ENCODE results near the gene BPIFB2.

BPIFB2 gene

DNA sequence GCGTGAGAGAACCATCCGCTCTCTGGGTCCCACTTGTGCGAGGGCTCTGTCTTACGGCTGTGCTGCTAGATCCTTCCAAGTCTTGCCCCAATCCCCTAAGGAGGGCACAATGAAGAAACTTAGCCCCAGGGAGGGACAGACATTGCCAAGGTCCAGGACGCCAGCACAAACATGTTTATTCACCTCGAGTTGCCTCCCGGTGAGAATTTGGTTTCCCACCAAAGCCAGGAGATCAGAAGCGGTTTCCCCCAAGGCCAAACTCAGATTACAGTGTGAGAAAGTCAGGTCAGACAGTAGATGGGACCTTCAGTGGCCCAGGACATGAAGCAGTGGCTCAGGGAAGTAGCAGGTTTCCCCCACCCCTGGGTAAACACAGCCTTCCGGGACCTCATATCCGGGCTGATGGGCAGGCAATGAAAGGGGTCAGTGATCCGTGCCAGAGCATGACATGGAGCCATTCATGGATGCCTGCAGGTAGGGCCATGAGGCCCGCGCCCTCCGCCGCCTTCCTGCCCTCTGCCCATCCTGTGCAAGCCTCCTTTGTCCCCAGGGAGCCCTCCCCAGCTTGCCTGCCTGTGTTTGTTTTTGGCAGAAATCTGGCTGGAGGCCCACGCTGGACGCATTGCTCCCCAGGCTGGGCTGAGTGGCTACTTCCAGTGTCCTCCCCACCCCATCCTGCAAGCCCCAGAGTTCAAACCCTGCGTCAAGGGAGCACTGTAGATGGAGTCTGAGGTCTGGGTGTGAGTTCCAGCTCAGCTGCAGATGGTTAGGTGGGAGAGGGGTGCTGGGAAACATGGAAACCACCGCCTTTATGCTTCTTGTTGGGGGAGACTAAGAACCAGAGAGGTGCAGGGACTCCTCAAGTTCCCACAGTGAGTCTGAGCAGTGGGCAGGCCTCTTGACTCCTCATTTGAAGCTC, 2.0 kb downstream of the BPIFB2 start:
- DNase-seq = no peak

DNA sequence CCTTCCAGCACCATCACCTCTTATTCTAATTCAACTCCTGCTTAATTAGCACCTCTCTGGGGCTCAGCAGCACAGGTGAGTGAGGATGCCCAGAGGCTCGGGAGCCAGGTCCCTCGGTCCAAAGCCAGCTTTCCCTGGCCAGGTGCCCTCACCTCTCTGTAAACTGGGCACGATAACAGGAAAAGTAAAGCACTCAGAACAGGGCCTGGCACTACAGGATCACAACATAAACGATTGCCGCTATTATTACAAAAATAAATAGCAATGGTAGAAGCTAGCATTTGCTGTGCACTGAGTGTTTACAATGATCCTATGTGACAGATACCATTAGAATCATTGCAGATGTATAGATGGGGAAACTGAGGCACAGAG, 2.6 kb downstream of the BPIFB2 start:
- DNase-seq = no peak

DNA sequence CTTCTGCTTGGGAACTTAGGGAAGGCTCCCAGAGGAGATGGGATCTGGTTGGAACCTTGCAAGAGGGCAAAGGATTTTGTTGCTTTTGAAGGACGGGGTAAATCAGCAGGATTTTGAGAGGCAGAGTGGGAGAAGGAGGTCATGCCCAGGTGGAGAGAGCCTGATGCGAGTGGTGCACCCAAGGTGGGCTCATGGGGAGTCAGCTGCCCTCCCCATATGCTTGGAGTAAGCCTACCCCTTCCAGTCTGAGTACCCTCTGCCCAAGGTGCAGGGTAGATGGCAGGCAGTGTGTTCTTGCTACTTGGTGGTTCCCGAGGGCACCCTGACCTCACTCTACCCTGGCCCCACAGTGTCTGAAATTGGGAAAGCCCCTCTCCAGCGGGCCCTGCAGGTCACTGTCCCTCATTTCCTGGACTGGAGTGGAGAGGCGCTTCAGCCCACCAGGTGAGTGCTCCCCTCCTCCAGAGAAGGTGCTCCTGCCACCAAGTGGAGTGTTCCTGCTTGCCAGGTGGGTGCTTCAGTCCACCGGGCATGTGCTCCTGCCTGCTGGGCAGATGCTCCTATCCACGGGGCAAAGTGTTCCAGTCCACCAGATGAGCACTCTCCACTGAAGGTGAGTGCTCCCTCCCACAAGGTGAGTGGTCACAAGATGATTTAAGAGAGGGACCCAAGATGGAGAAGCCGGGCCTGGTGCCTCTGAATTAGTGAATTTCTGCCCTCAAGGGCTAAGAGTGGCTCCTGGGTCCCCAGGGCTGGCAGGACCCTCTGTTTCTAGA, 3.4 kb downstream of the BPIFB2 start:
- no peak for DNase-seq

DNA sequence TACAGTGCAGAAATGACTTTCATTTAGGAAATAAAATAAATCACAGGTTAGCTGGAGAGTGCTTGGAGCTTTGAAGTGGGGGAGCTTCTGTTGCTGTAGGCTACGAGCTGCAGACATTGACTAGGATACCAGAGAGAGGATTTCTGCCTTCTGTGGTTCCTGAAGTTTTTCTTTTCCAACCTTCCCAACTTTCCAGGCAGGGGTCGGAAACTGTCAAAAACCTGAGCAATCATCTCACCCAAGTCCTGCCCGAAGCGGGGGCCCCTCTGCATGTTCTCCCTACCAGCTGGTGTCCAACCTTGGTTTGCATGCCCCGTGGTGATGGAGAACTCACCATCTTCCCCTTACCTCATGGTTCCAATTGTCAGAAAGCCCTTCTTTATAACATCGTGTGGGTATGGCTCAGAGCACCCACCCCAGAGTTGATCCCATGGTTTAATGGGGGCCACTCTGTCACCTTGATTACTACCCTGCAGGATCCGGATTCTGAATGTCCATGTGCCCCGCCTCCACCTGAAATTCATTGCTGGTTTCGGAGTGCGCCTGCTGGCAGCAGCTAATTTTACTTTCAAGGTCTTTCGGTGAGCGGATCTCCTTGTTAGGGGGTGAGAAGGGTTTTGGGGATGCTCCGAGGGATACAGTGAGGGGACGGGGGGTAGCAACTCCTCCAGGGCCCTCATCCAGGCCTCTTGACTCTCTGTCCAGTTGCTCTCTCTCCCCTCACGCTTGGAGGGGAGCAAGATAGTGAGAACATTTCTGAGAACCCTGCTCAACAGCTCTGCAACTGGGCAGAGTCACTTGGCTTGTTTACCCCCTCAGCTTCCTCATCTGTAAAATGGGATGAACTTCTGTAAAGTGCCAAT, 5.1 kb downstream of the BPIFB2 start:
- no peak for DNase-seq

DNA sequence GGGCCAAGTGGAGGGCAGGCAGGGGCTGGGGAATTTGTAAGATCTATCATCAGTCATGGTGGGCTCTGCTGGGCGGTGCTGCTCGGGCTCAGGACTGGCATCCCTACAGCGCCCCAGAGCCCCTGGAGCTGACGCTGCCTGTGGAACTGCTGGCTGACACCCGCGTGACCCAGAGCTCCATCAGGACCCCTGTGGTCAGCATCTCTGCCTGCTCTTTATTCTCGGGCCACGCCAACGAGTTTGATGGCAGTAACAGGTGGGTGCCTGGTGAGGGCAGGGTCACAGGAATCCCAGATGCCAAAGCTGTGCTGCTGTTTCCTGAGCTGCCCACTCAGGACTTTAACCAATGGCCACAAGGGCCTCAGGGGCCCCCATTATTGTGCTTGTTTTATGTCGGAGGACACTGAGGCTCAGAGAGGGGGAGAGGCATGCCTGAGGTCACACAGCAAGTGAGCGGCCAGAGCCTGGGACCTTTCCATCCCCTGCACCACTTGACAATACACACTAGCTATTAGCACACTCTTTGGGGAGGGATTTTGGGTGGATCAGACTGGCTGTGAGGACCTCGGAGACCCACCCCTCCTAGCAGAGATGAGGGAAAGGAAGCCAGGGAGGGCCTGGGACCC, 6.3 kb downstream of the BPIFB2 start:
- no peak for DNase-seq

DNA sequence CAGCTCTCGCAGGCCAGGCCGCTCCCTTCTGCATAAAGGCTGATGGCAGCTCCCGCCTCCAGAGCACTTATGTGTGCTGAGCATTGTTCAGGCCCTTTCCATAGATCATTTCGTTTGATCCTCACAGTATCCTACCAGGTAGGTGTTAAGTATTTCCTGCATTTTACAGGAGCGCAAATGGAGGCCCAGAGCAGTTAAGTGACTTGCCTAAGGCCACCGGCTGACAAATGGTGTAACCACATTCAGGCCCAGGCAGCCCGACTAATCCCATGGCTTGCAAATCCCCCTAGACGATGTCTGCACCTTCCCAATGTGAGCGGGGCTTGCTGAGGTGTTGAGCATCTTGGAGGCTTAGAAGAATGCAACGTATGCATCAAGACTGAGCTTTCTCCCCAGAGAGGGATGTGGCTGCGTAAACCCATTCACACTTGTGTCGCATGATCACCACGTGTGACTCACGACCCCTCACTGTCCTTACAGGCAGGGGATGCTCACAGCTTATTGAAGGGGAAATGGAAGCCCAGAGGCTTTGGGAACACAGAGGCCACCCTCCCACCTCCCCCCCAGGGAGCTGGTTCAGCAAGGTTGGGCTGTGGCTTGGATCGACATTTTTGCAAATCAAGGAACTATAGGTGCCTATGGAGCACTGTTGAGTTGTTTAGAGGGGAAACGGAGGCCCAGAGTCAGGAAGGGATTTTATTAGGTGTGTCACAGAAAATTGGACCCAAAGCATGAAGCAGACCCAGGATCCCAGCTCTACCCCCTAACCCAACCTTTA, 7.0 kb downstream of the BPIFB2 start:
- DNase-seq = no peak

DNA sequence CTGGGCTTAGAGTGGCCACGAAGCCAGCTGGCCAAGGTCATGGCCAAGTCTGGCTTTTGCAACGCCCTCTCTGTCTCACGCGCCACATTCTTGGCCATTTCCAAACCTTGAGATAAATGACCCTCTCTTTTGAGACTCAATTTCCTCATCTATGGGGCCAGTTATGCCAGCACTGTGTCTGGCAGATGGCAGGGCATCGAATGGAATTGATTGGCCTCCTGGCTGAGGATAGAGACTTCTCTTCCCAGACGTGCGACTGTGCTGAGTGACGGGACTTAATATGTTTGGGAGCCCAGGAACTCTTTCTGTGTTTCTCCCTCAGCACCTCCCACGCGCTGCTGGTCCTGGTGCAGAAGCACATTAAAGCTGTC, 7.6 kb downstream of the BPIFB2 start:
- DNase-seq = no peak

DNA sequence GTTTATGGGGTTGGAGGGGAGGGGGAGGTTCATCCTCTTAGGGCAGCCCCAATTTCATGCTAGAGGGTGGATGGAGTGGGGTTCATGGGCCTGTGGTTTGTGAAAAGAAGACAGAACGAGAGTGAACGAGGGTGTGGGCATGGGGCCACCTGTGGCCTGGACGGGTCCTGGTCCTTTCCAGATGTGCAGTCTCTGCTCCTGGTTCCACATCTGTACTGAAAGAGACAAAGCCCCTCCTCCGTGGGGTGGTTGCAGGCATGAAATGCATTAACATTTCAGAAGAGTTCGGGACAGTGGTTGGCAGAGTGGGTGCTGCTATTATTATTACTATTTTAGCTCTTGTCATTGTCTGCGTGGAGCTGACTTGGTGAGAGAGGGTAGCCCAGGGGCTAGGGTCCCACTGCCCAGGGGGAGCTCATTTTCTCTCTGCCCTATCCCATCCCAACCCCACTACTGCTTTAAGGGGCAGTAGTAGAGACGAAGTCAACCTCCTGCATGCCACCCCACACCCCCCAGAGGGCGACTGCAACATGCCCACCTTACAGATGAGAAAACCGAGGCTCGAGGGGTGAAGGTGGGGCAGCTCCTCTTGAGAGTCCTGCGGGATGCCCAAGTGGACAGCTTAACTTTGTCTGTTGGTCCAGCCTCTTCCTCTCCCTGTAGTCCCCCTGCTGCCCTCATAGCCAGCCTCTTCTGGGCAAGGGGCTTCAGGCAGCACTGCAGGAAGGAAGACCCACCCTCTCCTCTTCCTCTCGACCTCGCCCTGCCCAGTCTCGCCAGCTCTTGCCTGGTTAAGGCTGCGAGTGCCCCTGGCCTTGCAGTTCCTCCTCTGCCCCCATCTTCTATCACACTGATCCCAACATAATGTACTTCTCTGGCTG, 8.4 kb downstream of the BPIFB2 start:
- no peak for DNase-seq

DNA sequence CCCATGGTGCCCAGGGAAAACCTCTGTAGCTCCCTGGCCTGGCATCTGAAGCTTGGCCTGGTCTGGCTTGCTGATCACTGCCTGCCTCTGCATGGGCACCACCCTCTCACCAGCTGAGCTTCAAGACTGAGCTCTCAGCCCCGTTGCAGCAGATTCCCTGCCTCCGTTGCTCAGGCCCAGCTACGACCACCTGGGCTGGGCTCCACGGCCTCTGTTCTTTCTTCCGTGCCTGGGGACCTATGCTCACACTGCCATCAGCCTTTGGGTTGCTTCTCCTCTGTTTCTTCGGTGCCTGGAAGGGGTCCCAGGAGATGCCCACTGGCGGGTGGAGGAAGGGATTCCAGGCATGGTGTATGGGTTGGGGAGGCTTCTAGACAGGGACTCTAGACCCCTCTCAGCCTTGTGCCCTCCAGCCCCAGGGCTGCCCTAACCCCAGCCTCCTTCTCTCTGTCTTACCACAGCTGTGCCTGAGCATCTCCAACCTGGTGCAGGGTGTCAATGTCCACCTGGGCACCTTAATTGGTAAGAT, 9.1 kb downstream of the BPIFB2 start:
- DNase-seq = no peak

DNA sequence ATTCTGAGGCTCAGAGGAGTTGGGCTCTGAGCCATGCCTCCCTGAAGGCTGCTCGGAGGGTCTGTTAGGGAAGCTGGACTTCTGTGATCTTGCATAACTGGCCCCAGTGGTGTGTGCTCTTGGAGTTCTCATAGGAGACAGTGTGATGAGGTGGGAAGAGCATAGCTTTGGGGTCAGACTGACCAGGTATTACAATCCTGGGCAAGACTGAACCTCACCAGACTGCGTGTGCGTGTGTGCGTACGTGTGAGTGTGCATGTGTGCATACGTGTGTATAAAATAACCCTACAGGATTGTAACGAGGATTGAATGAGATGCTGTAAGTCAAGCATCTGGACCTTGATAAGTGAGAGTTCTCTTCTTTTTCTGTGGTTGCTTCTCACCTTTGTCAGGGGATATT, 10.0 kb downstream of the BPIFB2 start:
- no peak for DNase-seq

DNA sequence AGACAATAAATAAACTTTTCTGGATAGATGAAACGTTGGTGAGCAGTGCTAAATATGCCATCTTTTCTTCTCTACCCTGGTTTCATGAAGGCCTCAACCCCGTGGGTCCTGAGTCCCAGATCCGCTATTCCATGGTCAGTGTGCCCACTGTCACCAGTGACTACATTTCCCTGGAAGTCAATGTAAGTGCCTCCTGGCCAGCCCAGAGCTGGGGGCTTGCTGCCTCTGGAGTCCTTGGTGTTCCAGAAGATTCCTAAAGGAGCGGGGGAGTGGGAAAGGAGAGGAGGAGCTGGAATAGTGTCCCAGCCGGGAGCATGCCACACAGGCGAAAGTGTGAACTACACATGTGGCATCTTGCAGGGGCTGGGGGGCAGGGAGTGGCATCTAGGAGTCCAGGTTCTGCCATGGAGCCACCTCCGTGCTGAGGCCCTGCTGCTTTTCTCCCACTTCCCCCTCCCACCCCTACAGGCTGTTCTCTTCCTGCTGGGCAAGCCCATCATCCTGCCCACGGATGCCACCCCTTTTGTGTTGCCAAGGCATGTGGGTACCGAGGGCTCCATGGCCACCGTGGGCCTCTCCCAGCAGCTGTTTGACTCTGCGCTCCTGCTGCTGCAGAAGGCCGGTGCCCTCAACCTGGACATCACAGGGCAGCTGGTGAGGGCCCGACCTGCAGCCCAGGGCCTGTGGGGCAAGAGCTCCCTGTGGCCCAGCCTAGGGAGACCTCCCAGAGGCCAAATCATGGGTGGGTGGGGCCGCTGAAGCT, 10.8 kb downstream of the BPIFB2 start:
- no peak for DNase-seq

DNA sequence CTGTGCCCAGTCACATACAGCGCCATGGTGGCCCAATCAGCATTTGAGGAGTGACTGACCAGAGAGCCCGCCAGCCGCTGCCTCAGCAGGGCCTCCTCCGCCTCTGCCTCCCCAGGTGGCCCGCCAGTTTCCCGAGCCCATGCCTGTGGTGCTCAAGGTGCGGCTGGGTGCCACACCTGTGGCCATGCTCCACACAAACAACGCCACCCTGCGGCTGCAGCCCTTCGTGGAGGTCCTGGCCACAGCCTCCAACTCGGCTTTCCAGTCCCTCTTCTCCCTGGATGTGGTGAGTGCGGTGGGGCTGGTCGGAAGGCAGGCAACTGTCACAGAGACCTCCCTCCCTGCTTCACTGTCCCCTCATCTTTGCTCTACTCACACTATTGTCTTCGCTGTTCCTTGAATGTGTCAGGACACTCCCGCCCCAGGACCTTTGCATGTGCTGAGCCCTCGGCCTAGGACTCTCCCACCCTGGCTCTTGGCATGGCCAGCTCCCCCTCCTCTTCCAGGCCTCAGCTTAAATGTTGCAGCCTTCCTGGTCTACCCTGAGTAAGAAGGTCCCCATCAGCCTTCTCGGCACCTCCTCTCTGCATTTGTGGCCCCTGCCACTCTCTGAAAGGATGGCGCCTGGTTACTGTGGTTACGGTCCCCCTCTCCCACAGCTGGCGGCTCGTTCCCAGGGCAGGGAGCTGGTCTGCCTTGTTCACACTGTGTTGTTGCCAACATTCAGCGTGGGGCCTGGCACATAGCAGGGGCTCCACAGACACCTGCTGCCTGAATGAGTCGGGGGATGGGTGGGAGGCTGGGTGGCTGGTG, 12.2 kb downstream of the BPIFB2 start:
- DNase-seq = no peak

DNA sequence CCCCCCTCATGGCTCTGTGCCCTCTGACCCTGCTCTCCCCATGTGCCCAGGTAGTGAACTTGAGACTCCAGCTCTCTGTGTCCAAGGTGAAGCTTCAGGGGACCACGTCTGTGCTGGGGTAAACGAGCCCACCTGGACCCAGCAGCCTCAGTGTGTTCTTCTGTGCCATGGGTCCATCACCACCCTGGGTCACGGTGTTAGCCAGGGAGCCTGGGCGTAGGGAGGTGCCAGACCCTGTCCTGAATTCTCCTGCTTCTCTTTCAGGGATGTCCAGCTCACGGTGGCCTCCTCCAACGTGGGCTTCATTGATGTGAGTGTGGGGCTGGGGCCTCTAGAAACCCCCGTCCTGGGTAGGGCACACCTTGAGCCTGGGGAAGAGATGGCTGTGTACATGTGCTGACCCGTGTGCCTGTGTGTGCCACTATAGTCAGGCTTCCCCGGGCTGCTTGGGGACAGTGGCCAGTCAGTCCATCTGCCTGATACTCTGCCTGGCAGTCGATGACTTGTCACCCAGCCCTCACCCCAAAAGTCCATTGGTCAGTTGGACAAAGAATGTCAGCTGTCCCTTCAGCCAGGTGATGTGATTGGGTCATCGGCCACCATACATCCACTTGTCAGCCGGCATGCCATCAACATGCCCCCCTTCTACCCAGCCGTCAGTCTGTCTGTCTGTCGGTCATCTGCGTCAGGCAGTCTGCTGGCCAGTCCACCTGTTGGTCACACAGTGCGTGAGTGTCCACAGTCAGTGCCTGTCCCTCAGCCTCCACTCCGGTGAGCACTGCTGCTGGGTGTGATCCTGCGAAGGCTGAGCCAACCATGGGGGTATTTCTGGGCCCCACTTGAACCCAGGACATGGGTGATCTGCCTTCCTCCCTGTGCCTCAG, 13.0 kb downstream of the BPIFB2 start:
- DNase-seq = no peak

DNA sequence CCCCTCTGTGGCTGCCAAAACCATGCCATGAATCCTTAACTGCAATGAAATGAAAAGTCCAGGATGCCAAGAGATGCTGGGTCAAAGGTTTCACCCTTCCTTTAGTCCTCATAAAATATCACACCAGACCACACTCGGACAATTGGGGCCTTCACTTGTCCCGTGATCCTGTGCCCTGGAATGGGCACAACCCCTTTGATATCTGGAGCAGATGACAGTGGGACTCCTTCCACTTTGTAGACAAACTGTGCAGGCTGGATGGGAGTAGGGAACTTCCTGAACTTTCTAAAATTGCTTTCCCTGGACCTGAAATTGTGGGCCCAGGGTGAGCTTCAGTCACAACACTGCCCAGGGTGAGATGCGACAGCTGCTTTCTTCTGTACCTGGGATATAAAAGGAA, 14.4 kb downstream of the BPIFB2 start:
- no peak for DNase-seq

DNA sequence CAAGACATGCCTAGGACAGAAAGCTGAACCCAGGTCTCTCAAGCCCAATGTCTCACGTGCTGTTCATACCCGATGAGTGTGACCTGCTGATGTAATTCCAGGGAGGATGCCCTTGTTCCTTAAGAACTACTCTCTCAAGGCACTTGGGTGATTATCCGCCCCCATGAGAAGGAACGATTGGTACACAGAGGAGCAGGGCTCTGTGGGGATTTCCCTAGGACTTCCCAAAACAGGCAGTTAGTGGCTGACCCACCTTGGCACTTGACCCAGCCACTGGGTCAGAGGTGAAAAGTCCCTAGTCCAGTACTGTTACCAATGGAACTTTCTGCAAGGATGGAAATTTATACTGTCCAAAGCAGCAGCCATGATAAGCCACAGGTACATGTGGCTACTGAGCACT, 14.8 kb downstream of the BPIFB2 start:
- DNase-seq = no peak

DNA sequence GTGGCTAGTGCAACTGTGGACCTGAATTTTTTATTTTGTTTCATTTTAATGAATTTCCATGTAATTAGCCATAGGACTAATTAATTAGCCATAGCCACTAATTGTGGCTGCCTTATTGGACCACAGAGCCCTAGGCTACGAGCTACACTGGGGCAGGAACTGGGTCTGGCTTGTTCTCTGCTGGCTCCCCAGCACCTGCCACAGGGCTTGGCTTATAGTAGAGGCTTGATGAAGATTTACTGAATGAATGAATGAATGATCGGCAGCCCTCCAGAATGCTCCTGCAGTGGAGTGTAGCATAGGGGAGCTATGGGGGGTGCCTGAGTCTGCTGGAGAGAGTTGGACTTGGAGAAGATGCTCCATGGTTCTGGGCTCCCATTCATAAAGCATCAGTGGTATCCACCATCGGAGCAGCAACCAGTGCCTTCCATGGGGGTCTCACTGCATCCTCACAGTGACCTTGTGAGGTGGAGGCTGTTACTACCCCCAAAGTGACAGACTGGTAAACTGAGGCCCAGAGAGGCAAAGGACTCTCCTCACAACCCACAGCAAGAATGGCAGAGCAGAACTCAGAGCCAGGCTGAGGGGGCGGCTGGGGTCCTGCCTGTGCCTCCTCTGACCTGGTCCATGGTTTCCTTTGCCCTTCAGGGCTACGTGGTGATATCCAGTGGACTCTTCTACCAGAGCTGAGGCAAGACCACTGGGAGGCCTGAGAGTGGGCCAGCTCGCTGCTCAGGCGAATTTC, 15.4 kb downstream of the BPIFB2 start:
- no peak for DNase-seq
